Measurements from ENCODE around the gene PBX1. TPM values are rescaled to one million over a fixed set of nuclear protein-coding genes. Genes with fewer than 3 reads are reported as not detected.

Gene PBX1
- polyA plus RNA-seq, 3 donors, result 0.07 TPM; not detected in 2

DNA sequence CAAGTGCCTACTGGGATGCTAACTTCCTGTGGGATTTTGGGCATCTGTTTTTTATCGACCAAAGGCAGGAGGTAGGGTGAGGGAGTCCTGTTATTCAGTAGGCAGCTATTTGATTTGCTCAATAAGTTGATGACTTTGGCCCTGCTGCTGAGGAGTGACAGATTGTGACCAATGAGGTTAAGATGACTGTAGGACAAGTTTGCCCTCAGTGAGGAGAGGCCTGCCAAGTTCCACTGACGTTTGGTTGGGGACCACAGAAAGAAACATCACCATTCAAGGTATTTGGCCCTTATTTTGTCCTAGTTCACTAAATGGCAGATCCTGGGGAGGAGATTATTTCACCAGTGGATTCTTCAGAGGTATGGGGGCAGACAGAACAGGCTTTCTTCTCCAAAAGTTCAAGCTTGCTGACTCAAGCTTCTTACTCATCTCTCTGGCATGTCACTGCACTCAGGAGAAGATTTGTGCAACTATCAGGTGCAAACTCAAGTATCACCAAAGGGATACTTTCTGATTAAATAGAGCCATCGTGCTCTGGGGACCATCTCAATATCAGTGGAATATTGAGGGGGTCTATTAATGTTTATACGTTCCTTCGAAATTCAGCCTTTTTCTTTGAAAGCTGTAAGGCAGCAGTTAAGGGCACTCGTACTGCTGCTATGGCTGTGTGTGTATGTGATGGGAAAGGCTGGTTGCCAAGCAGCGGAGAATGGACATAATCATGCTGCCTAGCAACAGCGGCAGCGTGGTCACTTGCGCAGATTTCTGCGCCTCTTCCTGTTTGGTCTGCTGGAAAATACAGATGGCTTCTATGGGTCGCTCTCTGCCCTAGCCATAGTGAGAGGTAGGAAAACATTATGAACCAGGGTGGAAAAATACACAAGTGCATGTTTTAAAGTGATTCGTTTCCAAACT, 78.7 kb downstream of the PBX1 start:
- Mint-ChIP-seq H3K9me3 (peaks cover 0 to 3% (median 0%) of the 10 kb centered on the region in 7 donors), H3K4me3 (no peak overlapping the region), H3K27me3 (ENCODE audit: low read depth in 3 of 3) (peaks cover 0 to 6% (median 1%) of the 10 kb centered on the region in 3 donors), H3K27ac (no peak overlapping the region), H3K36me3 (no peaks in the 10 kb centered on the region), H3K4me1 (peaks cover 4% of the 10 kb centered on the region)
- TF ChIP-seq, protein P1, sequence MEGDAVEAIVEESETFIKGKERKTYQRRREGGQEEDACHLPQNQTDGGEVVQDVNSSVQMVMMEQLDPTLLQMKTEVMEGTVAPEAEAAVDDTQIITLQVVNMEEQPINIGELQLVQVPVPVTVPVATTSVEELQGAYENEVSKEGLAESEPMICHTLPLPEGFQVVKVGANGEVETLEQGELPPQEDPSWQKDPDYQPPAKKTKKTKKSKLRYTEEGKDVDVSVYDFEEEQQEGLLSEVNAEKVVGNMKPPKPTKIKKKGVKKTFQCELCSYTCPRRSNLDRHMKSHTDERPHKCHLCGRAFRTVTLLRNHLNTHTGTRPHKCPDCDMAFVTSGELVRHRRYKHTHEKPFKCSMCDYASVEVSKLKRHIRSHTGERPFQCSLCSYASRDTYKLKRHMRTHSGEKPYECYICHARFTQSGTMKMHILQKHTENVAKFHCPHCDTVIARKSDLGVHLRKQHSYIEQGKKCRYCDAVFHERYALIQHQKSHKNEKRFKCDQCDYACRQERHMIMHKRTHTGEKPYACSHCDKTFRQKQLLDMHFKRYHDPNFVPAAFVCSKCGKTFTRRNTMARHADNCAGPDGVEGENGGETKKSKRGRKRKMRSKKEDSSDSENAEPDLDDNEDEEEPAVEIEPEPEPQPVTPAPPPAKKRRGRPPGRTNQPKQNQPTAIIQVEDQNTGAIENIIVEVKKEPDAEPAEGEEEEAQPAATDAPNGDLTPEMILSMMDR (IDR thresholded peaks at IDR 0.05), result no peak
- DNase-seq, result no peak
- WGBS (ENCODE audit: insufficient coverage), result 96% methylated on average over 10 of the region's 13 CpGs
- no peak overlapping the region for H3K9ac ChIP-seq (ENCODE audit: insufficient read depth, low read length, poor library complexity, severe bottlenecking)
- H3K9me3 ChIP-seq (replicated peaks in 1 of 2; ENCODE audit: control insufficient read depth in 1 of 2, insufficient read depth in 1 of 2, low read length in 2 of 2), result no peaks in the 10 kb centered on the region
- no peak overlapping the region for H3K4me3 ChIP-seq (replicated peaks in 1 of 3; ENCODE audit: low read depth in 2 of 3, low read length in 3 of 3)
- H3K4me1 ChIP-seq (ENCODE audit: control insufficient read depth in 1 of 2, insufficient read depth in 2 of 2, low read length in 2 of 2), result no peaks in the 10 kb centered on the region
- H3K27me3 ChIP-seq (ENCODE audit: control insufficient read depth in 2 of 2, insufficient read depth in 2 of 2, low read length in 2 of 2), result no peaks in the 10 kb centered on the region
- no peaks in the 10 kb centered on the region for H4K20me1 ChIP-seq (ENCODE audit: insufficient read depth, low read length)
- H3K36me3 ChIP-seq (replicated peaks in 1 of 2; ENCODE audit: control insufficient read depth in 1 of 2, insufficient read depth in 2 of 2, low read length in 2 of 2), result no peaks in the 10 kb centered on the region
- no peak overlapping the region for H3K4me2 ChIP-seq (replicated peaks; ENCODE audit: extremely low read depth, low read length, poor library complexity, severe bottlenecking)
- H3K79me2 ChIP-seq (ENCODE audit: insufficient read depth, low read length), result no peaks in the 10 kb centered on the region
- no peak overlapping the region for H3K27ac ChIP-seq (ENCODE audit: low read depth in 1 of 2, low read length in 2 of 2)
- intact Hi-C loops (cut with micrococcal nuclease), result no loop called here
- no peak overlapping the region for H2AFZ ChIP-seq (ENCODE audit: insufficient read depth, low read depth, low read length, poor library complexity, severe bottlenecking)

DNA sequence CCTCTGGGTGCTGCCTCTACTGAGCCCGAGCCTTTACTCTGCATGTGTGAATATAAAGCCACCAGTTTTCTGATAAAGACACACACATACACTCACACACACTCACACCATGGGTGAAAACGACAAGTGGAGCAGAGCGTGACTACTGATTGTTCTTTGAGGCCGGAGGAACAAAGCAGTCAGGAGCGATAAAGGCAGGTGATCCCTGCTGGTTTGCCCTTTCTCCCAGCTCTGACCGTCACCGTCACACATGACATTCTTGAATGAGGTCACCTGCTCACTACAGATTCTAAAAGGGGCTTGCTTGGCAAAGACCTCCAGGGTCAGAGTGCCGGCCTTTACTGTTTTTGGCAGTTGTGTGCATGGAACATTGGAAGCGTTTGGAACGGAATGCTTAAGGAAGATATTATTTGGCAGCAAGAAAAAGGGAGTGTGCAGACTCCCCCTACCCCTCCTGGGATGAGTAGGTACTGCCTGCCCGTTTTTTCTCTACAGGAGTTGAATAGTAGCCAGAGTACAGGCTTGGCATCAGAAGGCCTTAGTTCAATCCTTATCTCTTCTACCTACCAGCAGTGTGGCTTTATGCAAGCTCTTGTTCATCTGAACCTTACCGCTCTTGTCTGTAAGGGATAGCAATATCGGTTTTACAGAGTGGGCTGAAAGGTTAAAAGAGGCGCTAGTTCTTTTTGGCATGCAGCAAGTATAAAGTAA, 79.7 kb downstream of the PBX1 start:
- H3K36me3 ChIP-seq (replicated peaks in 1 of 2; ENCODE audit: control insufficient read depth in 1 of 2, insufficient read depth in 2 of 2, low read length in 2 of 2), result no peaks in the 10 kb centered on the region
- H3K4me2 ChIP-seq (replicated peaks; ENCODE audit: extremely low read depth, low read length, poor library complexity, severe bottlenecking), result no peak overlapping the region
- no peak overlapping the region for H2AFZ ChIP-seq (ENCODE audit: insufficient read depth, low read depth, low read length, poor library complexity, severe bottlenecking)
- TF ChIP-seq, protein P1 (IDR thresholded peaks at IDR 0.05), result no peak
- H3K27ac Mint-ChIP-seq, result no peak overlapping the region
- no peaks in the 10 kb centered on the region for H4K20me1 ChIP-seq (ENCODE audit: insufficient read depth, low read length)
- H3K9me3 ChIP-seq (replicated peaks in 1 of 2; ENCODE audit: control insufficient read depth in 1 of 2, insufficient read depth in 1 of 2, low read length in 2 of 2), result no peaks in the 10 kb centered on the region
- H3K27me3 ChIP-seq (ENCODE audit: control insufficient read depth in 2 of 2, insufficient read depth in 2 of 2, low read length in 2 of 2), result no peaks in the 10 kb centered on the region
- no peaks in the 10 kb centered on the region for H3K4me1 ChIP-seq (ENCODE audit: control insufficient read depth in 1 of 2, insufficient read depth in 2 of 2, low read length in 2 of 2)
- DNase-seq, result no peak
- H3K9ac ChIP-seq (ENCODE audit: insufficient read depth, low read length, poor library complexity, severe bottlenecking), result no peak overlapping the region
- H3K4me3 Mint-ChIP-seq, result no peak overlapping the region
- no peaks in the 10 kb centered on the region for H3K79me2 ChIP-seq (ENCODE audit: insufficient read depth, low read length)
- intact Hi-C loops (cut with micrococcal nuclease), result no loop called here
- H3K4me1 Mint-ChIP-seq, result peaks cover 4% of the 10 kb centered on the region
- WGBS (ENCODE audit: insufficient coverage), result 92% methylated on average over 7 of the region's 14 CpGs
- H3K27me3 Mint-ChIP-seq (ENCODE audit: low read depth in 3 of 3), result peaks cover 0 to 2% (median 1%) of the 10 kb centered on the region in 3 donors
- H3K4me3 ChIP-seq (replicated peaks in 1 of 3; ENCODE audit: low read depth in 2 of 3, low read length in 3 of 3), result no peak overlapping the region
- peaks cover 0 to 3% (median 0%) of the 10 kb centered on the region in 7 donors for H3K9me3 Mint-ChIP-seq
- H3K27ac ChIP-seq (ENCODE audit: low read depth in 1 of 2, low read length in 2 of 2), result no peak overlapping the region
- H3K36me3 Mint-ChIP-seq, result no peaks in the 10 kb centered on the region

All from CD14-positive monocyte (primary cell).